Duodenal mucosa (tissue), 2 donors: Measurements from ENCODE around the gene PPP2R2B.
"Not testable (repeated sequence)": the region's sequence is repeated elsewhere in the genome, so short reads cannot be mapped to it uniquely, and the experiment has no call there.

ENCODE experiments used
- H3K27ac ChIP-seq: one replicate; pipeline ENCODE4 v1.7.0; 2013; ENCODE audit warnings: low read depth, low read length
- H3K27me3 ChIP-seq, 2 donors: one replicate each; pipeline ENCODE4 v1.7.0; 2013; ENCODE audit warnings: low read length in 2 of 2, control low read depth in 1 of 2; ENCODE audit not compliant: insufficient read depth in 2 of 2, control insufficient read depth in 1 of 2
- H3K36me3 ChIP-seq, 2 donors: one replicate each; pipeline ENCODE4 v1.7.0; 2013; ENCODE audit warnings: low read length in 2 of 2, control low read depth in 1 of 2; ENCODE audit not compliant: insufficient read depth in 2 of 2, control insufficient read depth in 1 of 2
- H3K4me1 ChIP-seq, 2 donors: one replicate each; pipeline ENCODE4 v1.7.0; 2013; ENCODE audit warnings: low read length in 2 of 2, control low read depth in 1 of 2; ENCODE audit not compliant: insufficient read depth in 2 of 2, control insufficient read depth in 1 of 2
- H3K4me3 ChIP-seq, 2 donors: one replicate each; pipeline ENCODE4 v1.7.0; 2013; ENCODE audit warnings: low read length in 2 of 2, low read depth in 1 of 2
- H3K9ac ChIP-seq, 2 donors: one replicate each; pipeline ENCODE4 v1.7.0; 2013; ENCODE audit warnings: low read length in 2 of 2, low read depth in 1 of 2
- H3K9me3 ChIP-seq, 2 donors: one replicate each; pipeline ENCODE4 v1.7.0; 2013; ENCODE audit warnings: low read length in 2 of 2, control low read depth in 1 of 2; ENCODE audit not compliant: control insufficient read depth in 1 of 2

PPP2R2B gene

DNA sequence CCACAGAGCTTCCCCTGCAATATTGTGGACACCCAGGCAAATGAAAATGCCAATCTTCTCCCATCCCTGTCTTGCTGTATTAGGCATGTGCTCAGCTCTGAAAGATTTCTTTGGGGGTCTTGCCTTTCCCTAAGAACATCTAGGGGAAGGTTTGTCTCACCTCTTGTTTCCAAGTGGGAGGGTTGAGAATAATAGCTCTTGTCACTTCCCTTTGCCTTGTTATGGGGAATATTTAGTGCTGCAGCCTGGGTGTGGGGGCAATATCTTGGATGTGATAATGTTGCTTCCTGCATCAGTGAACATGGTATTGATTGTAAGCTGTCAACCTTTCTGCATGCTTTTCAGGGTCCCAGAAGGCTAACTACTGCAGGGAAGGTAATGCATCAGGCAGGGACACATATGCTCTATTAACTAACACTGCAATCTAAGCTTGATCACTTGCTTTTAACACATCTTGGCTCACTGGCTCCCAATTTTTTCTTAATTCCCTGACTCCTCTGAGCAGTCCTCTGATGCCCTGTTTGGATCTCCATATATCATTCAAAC, 296.4 kb downstream of the PPP2R2B start:
- Histone ChIP-seq H3K4me1 (peaks cover 0 to 5% of the 10 kb centered on the region in 2 donors), H3K27me3 (no peaks in the 10 kb centered on the region), H3K9ac (no peak overlapping the region), H3K9me3 (no peaks in the 10 kb centered on the region), H3K36me3 (no peaks in the 10 kb centered on the region), H3K4me3 (no peak overlapping the region), H3K27ac (no peak overlapping the region)

DNA sequence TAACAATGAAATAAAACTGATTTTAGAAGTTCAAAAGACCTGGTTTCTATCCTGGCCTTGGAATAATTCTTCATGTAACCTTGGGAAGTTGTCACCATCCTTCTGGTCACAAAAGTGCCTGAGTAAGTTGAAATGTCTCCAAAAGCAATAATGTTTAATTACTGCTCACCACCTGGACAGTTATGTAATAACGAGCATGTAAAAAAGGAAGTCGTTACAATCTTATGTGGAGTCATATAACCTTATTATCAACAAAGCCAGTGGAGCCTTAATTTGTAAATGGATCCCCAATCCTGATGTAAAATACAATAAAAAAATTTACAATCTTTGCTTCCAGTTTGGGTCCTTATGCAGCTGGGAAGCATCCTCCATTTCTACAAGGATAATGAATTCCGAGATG, 298.3 kb downstream of the PPP2R2B start:
- no peaks in the 10 kb centered on the region for H3K36me3 ChIP-seq
- H3K9ac ChIP-seq = no peak overlapping the region
- H3K4me3 ChIP-seq = no peak overlapping the region
- no peaks in the 10 kb centered on the region for H3K27me3 ChIP-seq
- H3K4me1 ChIP-seq = peaks cover 0 to 5% of the 10 kb centered on the region in 2 donors
- H3K9me3 ChIP-seq = peaks cover 0 to 3% of the 10 kb centered on the region in 2 donors
- H3K27ac ChIP-seq = no peak overlapping the region

DNA sequence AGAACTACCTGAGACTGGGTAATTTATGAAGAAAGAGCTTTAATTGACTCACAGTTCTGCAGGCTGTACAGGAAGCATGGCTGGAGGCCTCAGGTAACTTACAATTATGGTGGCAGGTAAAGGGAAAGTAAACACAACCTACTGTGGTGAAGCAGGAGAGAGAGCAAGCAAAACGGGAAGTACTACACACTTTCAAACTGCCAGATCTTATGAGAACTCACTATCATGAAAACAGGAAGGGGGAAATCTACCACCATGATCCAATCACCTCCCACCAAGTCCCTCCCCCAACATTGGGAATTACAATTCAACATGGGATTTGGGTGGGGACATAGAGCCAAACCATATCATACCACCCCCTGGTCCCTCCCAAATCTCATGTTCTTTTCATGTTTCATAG, 303.8 kb downstream of the PPP2R2B start:
- Histone ChIP-seq H3K4me1 (no peaks in the 10 kb centered on the region), H3K9me3 (peaks cover 0 to 3% of the 10 kb centered on the region in 2 donors), H3K4me3 (no peak overlapping the region), H3K27me3 (no peaks in the 10 kb centered on the region), H3K36me3 (no peaks in the 10 kb centered on the region), H3K9ac (no peak overlapping the region), H3K27ac (no peak overlapping the region)

DNA sequence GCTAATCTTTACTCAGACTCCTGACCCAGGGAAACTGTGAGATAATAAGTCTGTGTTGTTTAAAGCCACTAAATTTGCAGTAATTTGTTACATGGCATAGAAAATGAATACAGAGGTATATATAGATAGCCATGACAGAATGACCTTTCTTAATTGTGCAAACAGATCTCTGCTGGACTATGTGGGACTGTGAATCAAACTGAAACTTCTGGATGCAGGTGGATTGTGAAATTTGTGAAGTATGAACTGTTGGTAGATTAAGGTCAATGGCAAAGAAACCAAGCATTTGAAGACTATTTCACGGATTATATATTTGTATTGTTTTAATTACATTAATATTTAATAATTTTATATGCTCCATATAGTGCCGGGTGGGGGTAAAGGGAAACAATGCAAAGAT, 310.4 kb downstream of the PPP2R2B start:
- H3K9ac ChIP-seq = no peak overlapping the region
- H3K4me3 ChIP-seq = no peak overlapping the region
- H3K4me1 ChIP-seq = no peaks in the 10 kb centered on the region
- H3K27me3 ChIP-seq = no peaks in the 10 kb centered on the region
- H3K27ac ChIP-seq = no peak overlapping the region
- no peaks in the 10 kb centered on the region for H3K36me3 ChIP-seq
- H3K9me3 ChIP-seq = no peaks in the 10 kb centered on the region

- no peak overlapping the region for H3K9ac ChIP-seq
These were observed 312.7 kb downstream of the PPP2R2B start for GRCh38 chr5:146565764-146566367.

GRCh38 chr5:146564007-146564762, 314.4 kb downstream of the PPP2R2B start:
- no peaks in the 10 kb centered on the region for H3K9me3 ChIP-seq
- H3K27me3 ChIP-seq = no peaks in the 10 kb centered on the region
- no peaks in the 10 kb centered on the region for H3K4me1 ChIP-seq
- no peak overlapping the region for H3K4me3 ChIP-seq
- no peak overlapping the region for H3K27ac ChIP-seq
- H3K36me3 ChIP-seq = no peaks in the 10 kb centered on the region
- no peak overlapping the region for H3K9ac ChIP-seq

More at GRCh38 chr5:146565764-146566367, 312.7 kb downstream of the PPP2R2B start:
- no peaks in the 10 kb centered on the region for H3K4me1 ChIP-seq
- H3K36me3 ChIP-seq = no peaks in the 10 kb centered on the region
- no peaks in the 10 kb centered on the region for H3K27me3 ChIP-seq
- H3K9me3 ChIP-seq = no peaks in the 10 kb centered on the region
- no peak overlapping the region for H3K27ac ChIP-seq
- no peak overlapping the region for H3K4me3 ChIP-seq

DNA sequence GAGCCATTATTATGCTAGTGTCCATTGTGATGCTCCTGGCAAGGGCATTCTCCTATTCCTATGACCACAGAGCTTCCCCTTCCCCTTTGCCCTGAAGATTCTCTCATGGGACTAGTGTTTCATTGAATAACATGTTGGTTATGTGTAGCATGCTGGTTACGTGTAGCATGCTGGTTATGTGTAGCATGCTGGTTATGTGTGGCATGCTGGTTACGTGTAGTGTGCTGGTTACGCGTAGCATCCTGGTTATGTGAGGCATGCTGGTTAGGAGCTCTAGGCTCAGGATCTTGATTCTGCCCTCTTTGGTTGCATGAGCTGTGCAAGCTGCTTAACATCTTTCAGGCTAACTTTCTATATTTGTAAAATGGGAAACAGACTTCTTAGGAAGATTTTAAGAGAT, 316.1 kb downstream of the PPP2R2B start:
- H3K4me1 ChIP-seq = no peaks in the 10 kb centered on the region
- no peaks in the 10 kb centered on the region for H3K9me3 ChIP-seq
- no peaks in the 10 kb centered on the region for H3K27me3 ChIP-seq
- H3K9ac ChIP-seq = no peak overlapping the region
- H3K36me3 ChIP-seq = no peaks in the 10 kb centered on the region
- no peak overlapping the region for H3K27ac ChIP-seq
- H3K4me3 ChIP-seq = no peak overlapping the region

GRCh38 chr5:146561711-146562110, 316.8 kb downstream of the PPP2R2B start:
- H3K4me3 ChIP-seq = no peak overlapping the region
- H3K9me3 ChIP-seq = no peaks in the 10 kb centered on the region
- no peaks in the 10 kb centered on the region for H3K27me3 ChIP-seq
- H3K36me3 ChIP-seq = no peaks in the 10 kb centered on the region
- no peak overlapping the region for H3K27ac ChIP-seq
- H3K4me1 ChIP-seq = no peaks in the 10 kb centered on the region
- H3K9ac ChIP-seq = no peak overlapping the region

DNA sequence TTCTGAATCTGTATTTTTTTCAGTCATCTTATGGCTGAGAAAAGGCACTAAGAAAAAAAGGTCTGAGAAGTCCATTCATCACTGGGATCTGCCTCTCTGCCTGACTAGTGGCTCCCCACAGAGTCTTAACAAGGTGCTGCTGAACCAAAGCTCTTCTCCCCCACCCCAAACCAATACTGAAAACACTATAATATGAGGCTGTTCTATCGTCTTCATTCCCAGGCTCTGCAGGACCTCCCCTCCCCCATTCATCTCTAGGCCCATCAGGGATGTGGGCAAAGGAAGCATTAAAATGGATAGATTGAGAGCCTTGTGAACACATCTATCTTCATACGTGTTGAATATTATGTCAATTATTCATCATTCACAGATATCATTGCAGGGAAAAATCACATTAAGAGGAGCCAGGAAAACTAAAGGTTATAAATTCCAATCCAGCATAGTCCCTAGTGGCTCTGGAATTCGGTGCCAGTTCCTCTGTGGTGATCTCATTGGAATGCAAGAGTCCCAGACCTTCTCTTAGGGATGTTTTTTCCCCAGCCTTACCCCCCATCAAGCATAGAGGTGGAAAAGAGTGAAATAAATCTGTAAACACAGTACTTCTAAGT, 318.2 kb downstream of the PPP2R2B start:
- H3K9me3 ChIP-seq = no peaks in the 10 kb centered on the region
- H3K27ac ChIP-seq = no peak overlapping the region
- H3K36me3 ChIP-seq = no peaks in the 10 kb centered on the region
- H3K9ac ChIP-seq = no peak overlapping the region
- H3K4me3 ChIP-seq = no peak overlapping the region
- no peaks in the 10 kb centered on the region for H3K4me1 ChIP-seq
- no peaks in the 10 kb centered on the region for H3K27me3 ChIP-seq

DNA sequence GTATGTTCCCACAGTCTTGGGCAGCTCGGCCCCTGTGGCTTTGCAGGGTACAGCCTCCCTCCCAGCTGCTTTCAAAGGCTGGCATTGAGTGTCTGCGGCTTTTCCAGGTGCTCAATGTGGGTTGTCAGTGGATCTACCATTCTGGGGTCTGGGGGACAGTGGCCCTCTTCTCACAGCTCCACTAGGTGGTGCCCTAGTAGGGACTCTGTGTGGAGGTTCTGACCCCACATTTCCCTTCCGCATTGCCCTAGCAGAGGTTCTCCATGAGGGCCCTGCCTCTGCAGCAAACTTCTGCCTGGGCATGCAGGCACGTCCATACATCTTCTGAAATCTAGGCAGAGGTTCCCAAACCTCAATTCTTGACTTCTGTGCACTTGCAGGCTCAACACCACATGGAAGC, 321.7 kb downstream of the PPP2R2B start:
- H3K36me3 ChIP-seq, H3K4me3 ChIP-seq, H3K4me1 ChIP-seq, H3K27ac ChIP-seq, H3K9me3 ChIP-seq, H3K9ac ChIP-seq, H3K27me3 ChIP-seq: not testable (repeated sequence)
